ENCODE results near the gene ARHGAP26.
A peak's percentile ranks its signal among the peaks of the same experiment; 100 is the strongest.

The ARHGAP26 gene

GRCh38 chr5:142749321-142749720 lies 20.9 kb upstream of the ARHGAP26 start:
- DNase-seq (ENCODE audit: low read depth in 2 of 2), result no peak

- DNase-seq (ENCODE audit: low read depth in 2 of 2), result no peak
Measured at GRCh38 chr5:142753116-142753631, 17.0 kb upstream of the ARHGAP26 start.

GRCh38 chr5:142754031-142754430 lies 16.1 kb upstream of the ARHGAP26 start:
- no peak for DNase-seq (ENCODE audit: low read depth in 2 of 2)

GRCh38 chr5:142756576-142756975 lies 13.6 kb upstream of the ARHGAP26 start:
- no peak for DNase-seq (ENCODE audit: low read depth in 2 of 2)

GRCh38 chr5:142757564-142757963 lies 12.6 kb upstream of the ARHGAP26 start:
- no peak for DNase-seq (ENCODE audit: low read depth in 2 of 2)

- DNase-seq (ENCODE audit: low read depth in 2 of 2), result no peak
Measured at GRCh38 chr5:142758062-142758795, 11.9 kb upstream of the ARHGAP26 start.

- DNase-seq (ENCODE audit: low read depth in 2 of 2), result no peak
Measured at GRCh38 chr5:142758796-142759145, 11.4 kb upstream of the ARHGAP26 start.

- no peak for DNase-seq (ENCODE audit: low read depth in 2 of 2)
Measured at GRCh38 chr5:142763701-142764100, 6.5 kb upstream of the ARHGAP26 start.

GRCh38 chr5:142767178-142767577 lies 3.0 kb upstream of the ARHGAP26 start:
- no peak for DNase-seq (ENCODE audit: low read depth in 2 of 2)

GRCh38 chr5:142767911-142768310 lies 2.3 kb upstream of the ARHGAP26 start:
- DNase-seq (ENCODE audit: low read depth in 2 of 2), result no peak

GRCh38 chr5:142769251-142769792 lies 855 bp upstream of the ARHGAP26 start:
- no peak for DNase-seq (ENCODE audit: low read depth in 2 of 2)

GRCh38 chr5:142770650-142771609 lies 753 bp downstream of the ARHGAP26 start:
- peak; percentile 17 to 35 for DNase-seq (ENCODE audit: low read depth in 2 of 2)

- no peak for DNase-seq (ENCODE audit: low read depth in 2 of 2)
Measured at GRCh38 chr5:142771666-142772065, 1.5 kb downstream of the ARHGAP26 start.

GRCh38 chr5:142772446-142773293 lies 2.5 kb downstream of the ARHGAP26 start:
- no peak for DNase-seq (ENCODE audit: low read depth in 2 of 2)

- DNase-seq (ENCODE audit: low read depth in 2 of 2), result no peak
Measured at GRCh38 chr5:142777099-142777498, 6.9 kb downstream of the ARHGAP26 start.

- DNase-seq (ENCODE audit: low read depth in 2 of 2), result no peak
Measured at GRCh38 chr5:142777850-142778249, 7.7 kb downstream of the ARHGAP26 start.

GRCh38 chr5:142779163-142779840 lies 9.1 kb downstream of the ARHGAP26 start:
- no peak for DNase-seq (ENCODE audit: low read depth in 2 of 2)

- DNase-seq (ENCODE audit: low read depth in 2 of 2), result no peak
Measured at GRCh38 chr5:142780871-142781270, 10.7 kb downstream of the ARHGAP26 start.

- no peak for DNase-seq (ENCODE audit: low read depth in 2 of 2)
Measured at GRCh38 chr5:142782976-142783530, 12.9 kb downstream of the ARHGAP26 start.

GRCh38 chr5:142783601-142784341 lies 13.6 kb downstream of the ARHGAP26 start:
- DNase-seq (ENCODE audit: low read depth in 2 of 2), result no peak

All from stimulated activated CD8-positive, alpha-beta memory T cell treated with anti-CD3 and anti-CD28 coated beads, Interleukin-15, amount 100 ng/mL, for 4 hours (primary cell).